Stomach (tissue), 9 donors: ENCODE results near the gene TRAF7. TPM values are rescaled to one million over a fixed set of nuclear protein-coding genes. Genes with fewer than 3 reads are reported as not detected.

Experiments
- DNase-seq, 2 donors: peaks; one replicate each; pipeline versions ENCODE4 v3.0.0 to v3.0.0-alpha.2; 2013 to 2019
- H3K27ac ChIP-seq, 5 donors: fragments of 200-600 bp in 4 of 5; sonication (generic) in 4 of 5; one replicate each; pipeline ENCODE4 v1.5.1; 2013 to 2019; ENCODE audit warnings: mild to moderate bottlenecking in 1 of 5, moderate library complexity in 1 of 5
- H3K27me3 ChIP-seq, 3 donors: fragments of 200-600 bp; sonication (generic); one replicate each; pipeline ENCODE4 v1.5.1; 2017 to 2019; ENCODE audit warnings: mixed run types in 1 of 3
- H3K36me3 ChIP-seq, 4 donors: fragments of 200-600 bp; sonication (generic); 1 replicate in 3 of 4; 2 replicates in 1 of 4; pipeline ENCODE4 v1.5.1; 2016 to 2019
- H3K4me1 ChIP-seq, 4 donors: fragments of 200-600 bp; sonication (generic); one replicate each; pipeline ENCODE4 v1.5.1; 2016 to 2019
- H3K4me3 ChIP-seq, 4 donors: fragments of 200-600 bp; sonication (generic) in 3 of 4; one replicate each; pipeline ENCODE4 v1.5.1; 2016 to 2019; ENCODE audit warnings: mild to moderate bottlenecking in 1 of 4
- H3K9me3 ChIP-seq, 4 donors: fragments of 200-600 bp; sonication (generic); one replicate each; pipeline ENCODE4 v1.5.1; 2016 to 2019
- EP300 ChIP-seq: sonication (generic); formaldehyde crosslinking; IDR thresholded peaks from one replicate; pipeline ENCODE4 v1.6.1; 2017; ENCODE audit warnings: antibody characterized with exemption
- POLR2A ChIP-seq, 4 donors: fragments of 450-650 bp; IDR thresholded peaks; one replicate each; pipeline ENCODE4 v1.6.1; 2016; ENCODE audit warnings: antibody characterized with exemption in 4 of 4, control low read depth in 2 of 4, mild to moderate bottlenecking in 1 of 4, moderate library complexity in 1 of 4
- POLR2AphosphoS5 ChIP-seq, 3 donors: sonication (generic); formaldehyde crosslinking; IDR thresholded peaks; one replicate each; pipeline ENCODE4 v1.6.1; 2016; ENCODE audit warnings: antibody characterized with exemption in 3 of 3
- WGBS, 5 donors: extraction: QIAGEN DNeasy Blood & Tissue Kit in 3 of 5; methylation state at CpG; one replicate each; pipeline versions ENCODE4 v1.1.5 to v1.1.7; 2013 to 2018; 5-methylcytosine and 5-hydroxymethylcytosine counted together
- intact Hi-C: fragments of 100-400 bp; cut with DNase I; formaldehyde crosslinking; loops from one replicate; pipeline ENCODE4 v1.15.1; 2023; ENCODE audit warnings: low total_unique reads
- polyA plus RNA-seq, 3 donors: library from polyadenylated mRNA; stranded (reverse); fragments of 200-250 nt; gene quantifications; one replicate each; pipeline ENCODE4 v1.2.3, GENCODE V29; 2013
- total RNA-seq, 5 donors: library from RNA; depleted of rRNA; stranded (reverse); fragments of >200 nt; gene quantifications; one replicate each; pipeline versions ENCODE4 v1.1.0 to v1.2.3, GENCODE V29; 2014 to 2016
- TF ChIP-seq, protein P1 (sequence below), 7 experiments: fragments of 450-650 bp in 4 of 7; fragments of 200-600 bp in 3 of 7; sonication (generic) in 3 of 7; IDR thresholded peaks; one replicate each; pipeline ENCODE4 v1.5.1; 2016 to 2019; ENCODE audit warnings: antibody characterized with exemption in 7 of 7, control low read depth in 2 of 7, mild to moderate bottlenecking in 1 of 7
- donor health status: healthy with polysubstance abuse.
- donor health status: Bipolar disorder and iron deficiency.
- donor health status: healthy.

TRAF7 gene
- total and polyA plus RNA-seq, 8 donors, result 20.9 to 204 (median 38.5) TPM

DNA sequence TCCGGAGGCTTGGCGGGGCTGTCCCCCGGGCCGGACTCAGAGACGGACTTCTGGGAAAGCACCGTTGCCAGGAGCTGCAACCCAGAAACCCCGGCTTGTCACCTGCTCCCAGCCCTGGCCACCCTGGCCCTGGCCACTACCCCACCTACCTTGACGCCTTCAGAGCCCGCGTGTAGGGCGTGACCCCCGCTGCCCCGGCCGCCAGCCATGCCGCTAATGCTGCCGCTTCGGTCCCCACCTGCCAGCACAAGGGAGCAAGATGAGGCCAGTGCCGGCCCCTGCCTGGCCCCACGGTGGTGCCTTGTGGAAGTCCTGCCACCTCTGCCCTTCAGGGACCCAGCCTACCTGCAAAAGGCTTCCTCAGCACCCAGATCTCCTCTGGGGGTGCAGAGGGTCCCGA is 29.4 kb downstream of the TRAF7 start:
- Histone ChIP-seq H3K4me3 (no peak overlapping the region), H3K9me3 (no peaks in the 10 kb centered on the region), H3K27me3 (no peaks in the 10 kb centered on the region), H3K4me1 (no peaks in the 10 kb centered on the region), H3K27ac (no peak overlapping the region), H3K36me3 (no peaks in the 10 kb centered on the region)
- TF ChIP-seq EP300 (no peak), POLR2A (IDR thresholded peaks at IDR 0.05) (no peak), POLR2AphosphoS5 (IDR thresholded peaks at IDR 0.05) (no peak)
- TF ChIP-seq, protein P1, sequence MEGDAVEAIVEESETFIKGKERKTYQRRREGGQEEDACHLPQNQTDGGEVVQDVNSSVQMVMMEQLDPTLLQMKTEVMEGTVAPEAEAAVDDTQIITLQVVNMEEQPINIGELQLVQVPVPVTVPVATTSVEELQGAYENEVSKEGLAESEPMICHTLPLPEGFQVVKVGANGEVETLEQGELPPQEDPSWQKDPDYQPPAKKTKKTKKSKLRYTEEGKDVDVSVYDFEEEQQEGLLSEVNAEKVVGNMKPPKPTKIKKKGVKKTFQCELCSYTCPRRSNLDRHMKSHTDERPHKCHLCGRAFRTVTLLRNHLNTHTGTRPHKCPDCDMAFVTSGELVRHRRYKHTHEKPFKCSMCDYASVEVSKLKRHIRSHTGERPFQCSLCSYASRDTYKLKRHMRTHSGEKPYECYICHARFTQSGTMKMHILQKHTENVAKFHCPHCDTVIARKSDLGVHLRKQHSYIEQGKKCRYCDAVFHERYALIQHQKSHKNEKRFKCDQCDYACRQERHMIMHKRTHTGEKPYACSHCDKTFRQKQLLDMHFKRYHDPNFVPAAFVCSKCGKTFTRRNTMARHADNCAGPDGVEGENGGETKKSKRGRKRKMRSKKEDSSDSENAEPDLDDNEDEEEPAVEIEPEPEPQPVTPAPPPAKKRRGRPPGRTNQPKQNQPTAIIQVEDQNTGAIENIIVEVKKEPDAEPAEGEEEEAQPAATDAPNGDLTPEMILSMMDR (IDR thresholded peaks at IDR 0.05), result no peak
- WGBS, 5 donors, result 73 to 100% (median 82%) methylated on average over 1 to 20 of the region's 20 CpGs
- no peak for DNase-seq
- intact Hi-C loops, result no loop called here

DNA sequence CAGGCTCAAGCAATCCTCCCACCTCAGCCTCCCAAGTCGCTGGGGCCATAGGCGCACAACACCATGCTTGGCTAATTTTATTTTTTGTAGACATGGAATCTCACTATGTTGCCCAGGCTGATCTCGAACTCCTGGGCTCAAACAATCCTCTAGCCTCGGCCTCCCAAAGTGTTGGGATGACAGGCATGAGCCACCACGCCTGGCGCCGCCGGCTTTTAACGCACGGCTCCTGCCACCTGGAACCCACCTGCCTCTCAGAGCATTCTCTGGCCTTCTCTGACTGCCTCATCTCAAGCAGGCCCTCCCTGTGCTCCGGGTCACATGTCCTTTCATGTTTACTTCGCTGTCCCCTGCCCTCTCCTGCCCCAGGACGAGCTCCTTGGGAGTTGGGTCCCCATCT is 30.5 kb downstream of the TRAF7 start:
- Histone ChIP-seq H3K4me1 (no peaks in the 10 kb centered on the region), H3K9me3 (no peaks in the 10 kb centered on the region), H3K36me3 (no peaks in the 10 kb centered on the region), H3K27ac (no peak overlapping the region), H3K4me3 (no peak overlapping the region), H3K27me3 (no peaks in the 10 kb centered on the region)
- DNase-seq, result no peak
- no peak for TF ChIP-seq POLR2A (IDR thresholded peaks at IDR 0.05)
- no peak for TF ChIP-seq POLR2AphosphoS5 (IDR thresholded peaks at IDR 0.05)
- TF ChIP-seq EP300, result no peak
- TF ChIP-seq, protein P1 (IDR thresholded peaks at IDR 0.05), result no peak
- 86 to 89% (median 87%) methylated on average over 13 of the region's 13 CpGs for WGBS, 5 donors
- intact Hi-C loops, result no loop called here

DNA sequence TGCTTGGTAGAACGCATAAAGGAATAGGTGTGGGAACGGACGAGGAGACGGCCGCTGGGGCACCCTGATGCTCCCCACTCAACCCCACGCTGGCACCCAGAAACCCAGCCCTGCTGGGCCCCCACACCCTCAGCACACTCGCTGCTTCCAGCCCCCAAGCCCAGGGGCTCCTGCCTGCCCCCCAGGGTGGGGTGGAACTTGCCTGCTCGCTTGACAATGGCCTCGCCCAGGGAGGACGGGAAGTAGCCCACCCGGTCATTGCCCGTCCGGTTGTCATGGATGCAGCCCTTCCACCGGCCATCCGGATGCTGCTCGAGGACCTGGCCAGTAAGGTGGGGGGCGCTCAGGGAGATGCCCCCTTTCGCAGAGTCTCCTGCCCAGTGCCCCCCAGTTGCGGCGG is 30.9 kb downstream of the TRAF7 start:
- Histone ChIP-seq H3K4me3 (no peak overlapping the region), H3K36me3 (no peaks in the 10 kb centered on the region), H3K27me3 (no peaks in the 10 kb centered on the region), H3K4me1 (no peaks in the 10 kb centered on the region), H3K9me3 (no peaks in the 10 kb centered on the region), H3K27ac (no peak overlapping the region)
- intact Hi-C loops, result no loop called here
- TF ChIP-seq, protein P1 (IDR thresholded peaks at IDR 0.05), result no peak
- no peak for TF ChIP-seq EP300
- no peak for TF ChIP-seq POLR2A (IDR thresholded peaks at IDR 0.05)
- no peak for TF ChIP-seq POLR2AphosphoS5 (IDR thresholded peaks at IDR 0.05)
- no peak for DNase-seq
- 84 to 93% (median 88%) methylated on average over 16 to 20 of the region's 20 CpGs for WGBS, 5 donors

DNA sequence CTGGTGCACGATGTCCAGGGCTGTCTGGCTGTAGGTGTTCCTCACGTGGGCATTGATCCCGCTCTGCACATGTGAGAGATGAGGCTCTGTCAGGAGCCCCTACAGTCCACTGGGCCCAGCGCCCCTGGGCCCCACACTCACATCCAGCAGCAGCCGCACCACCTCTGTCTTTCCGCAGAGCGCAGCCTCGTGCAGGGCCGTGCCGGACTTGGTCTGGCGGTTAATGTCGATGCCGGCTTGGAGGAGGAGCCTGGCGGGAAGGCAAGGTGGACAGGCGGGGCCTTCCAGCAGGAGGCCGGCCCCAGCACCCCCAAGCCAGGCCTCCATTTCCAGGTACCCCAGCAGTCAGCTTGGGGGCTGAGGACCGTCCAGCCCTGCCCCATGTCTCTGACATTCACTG is 31.6 kb downstream of the TRAF7 start:
- WGBS, 5 donors, result 56 to 76% (median 73%) methylated on average over 1 to 17 of the region's 17 CpGs
- H3K9me3 ChIP-seq, result no peaks in the 10 kb centered on the region
- H3K27me3 ChIP-seq, result no peaks in the 10 kb centered on the region
- H3K27ac ChIP-seq, result no peak overlapping the region
- DNase-seq, result no peak
- no peaks in the 10 kb centered on the region for H3K36me3 ChIP-seq
- no peak for TF ChIP-seq POLR2AphosphoS5 (IDR thresholded peaks at IDR 0.05)
- TF ChIP-seq, protein P1 (IDR thresholded peaks at IDR 0.05), result no peak
- TF ChIP-seq POLR2A (IDR thresholded peaks at IDR 0.05), result no peak
- H3K4me1 ChIP-seq, result no peaks in the 10 kb centered on the region
- intact Hi-C loops, result no loop called here
- H3K4me3 ChIP-seq, result no peak overlapping the region
